ENCODE results near the gene SLC9A7. TPM values are rescaled to one million over a fixed set of nuclear protein-coding genes. Genes with fewer than 3 reads are reported as not detected.
A peak's percentile ranks its signal among the peaks of the same experiment; 100 is the strongest.

Gene SLC9A7
- total RNA-seq, 1 experiment from 2014 or later, result 74.3 TPM

DNA sequence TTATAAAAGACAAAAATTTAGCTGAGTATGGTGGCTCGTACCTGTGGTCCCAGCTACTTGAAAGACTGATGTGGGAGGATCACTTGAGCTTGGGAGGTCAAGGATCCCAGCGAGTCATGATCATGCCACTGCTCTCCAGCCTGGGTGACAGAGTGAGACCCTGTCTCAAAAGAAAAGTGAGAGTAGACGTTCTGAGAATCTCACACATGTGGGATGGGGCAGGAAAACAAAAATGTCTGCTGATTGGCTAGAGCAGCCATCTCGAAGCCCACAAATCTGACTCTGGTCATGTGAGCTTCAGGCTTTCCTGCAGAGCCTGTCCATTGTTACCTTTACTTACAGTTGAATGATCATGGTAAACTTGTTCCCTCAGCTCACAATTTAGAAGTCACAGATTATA is 23.1 kb upstream of the SLC9A7 start:
- H3K36me3 ChIP-seq (ENCODE audit: low read depth, low read length), result no peaks in the 10 kb centered on the region
- H4K20me1 ChIP-seq (ENCODE audit: low read length), result no peaks in the 10 kb centered on the region
- no peaks in the 10 kb centered on the region for H3F3A ChIP-seq (ENCODE audit: low read length, unreplicated experiment)
- H3K9me2 ChIP-seq (replicated peaks; ENCODE audit: low read length), result no peaks in the 10 kb centered on the region
- POLR2A ChIA-PET (ENCODE audit: unreplicated experiment), result no interaction called here
- H3K4me2 ChIP-seq (ENCODE audit: low read length), result no peak overlapping the region
- H3K79me2 ChIP-seq (ENCODE audit: low read length), result no peaks in the 10 kb centered on the region
- no peak overlapping the region for H3K9ac ChIP-seq (ENCODE audit: low read length)
- ATAC-seq (no peak), DNase-seq (no peak)
- no peaks in the 10 kb centered on the region for H3K27me3 ChIP-seq (ENCODE audit: low read length)
- H2AFZ ChIP-seq (ENCODE audit: low read length), result no peak overlapping the region
- no peaks in the 10 kb centered on the region for H3K9me3 ChIP-seq (ENCODE audit: low read length)
- BruUV-seq (replicated peaks), result no TSS peak
- TF ChIP-seq, protein P1, sequence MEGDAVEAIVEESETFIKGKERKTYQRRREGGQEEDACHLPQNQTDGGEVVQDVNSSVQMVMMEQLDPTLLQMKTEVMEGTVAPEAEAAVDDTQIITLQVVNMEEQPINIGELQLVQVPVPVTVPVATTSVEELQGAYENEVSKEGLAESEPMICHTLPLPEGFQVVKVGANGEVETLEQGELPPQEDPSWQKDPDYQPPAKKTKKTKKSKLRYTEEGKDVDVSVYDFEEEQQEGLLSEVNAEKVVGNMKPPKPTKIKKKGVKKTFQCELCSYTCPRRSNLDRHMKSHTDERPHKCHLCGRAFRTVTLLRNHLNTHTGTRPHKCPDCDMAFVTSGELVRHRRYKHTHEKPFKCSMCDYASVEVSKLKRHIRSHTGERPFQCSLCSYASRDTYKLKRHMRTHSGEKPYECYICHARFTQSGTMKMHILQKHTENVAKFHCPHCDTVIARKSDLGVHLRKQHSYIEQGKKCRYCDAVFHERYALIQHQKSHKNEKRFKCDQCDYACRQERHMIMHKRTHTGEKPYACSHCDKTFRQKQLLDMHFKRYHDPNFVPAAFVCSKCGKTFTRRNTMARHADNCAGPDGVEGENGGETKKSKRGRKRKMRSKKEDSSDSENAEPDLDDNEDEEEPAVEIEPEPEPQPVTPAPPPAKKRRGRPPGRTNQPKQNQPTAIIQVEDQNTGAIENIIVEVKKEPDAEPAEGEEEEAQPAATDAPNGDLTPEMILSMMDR (conservative IDR thresholded peaks at IDR 0.05; ENCODE audit: low read depth, low read length), result no peak
- TF ChIP-seq EZH2phosphoT487 (IDR thresholded peaks at IDR 0.05; ENCODE audit: borderline replicate concordance, low read length) (no peak), EZH2 (IDR thresholded peaks at IDR 0.05; ENCODE audit: low read length, unreplicated experiment) (no peak)
- no peak overlapping the region for H3K27ac ChIP-seq (ENCODE audit: low read length)
- intact Hi-C loops (cut with micrococcal nuclease), result no loop called here
- CTCF ChIA-PET, result no interaction called here
- H3K4me3 ChIP-seq (ENCODE audit: low read length), result no peak overlapping the region
- peaks cover 12% of the 10 kb centered on the region for H3K4me1 ChIP-seq (ENCODE audit: insufficient read depth, low read length)

- no TSS peak for BruUV-seq (replicated peaks)
- intact Hi-C loops (cut with micrococcal nuclease), result no loop called here
- DNase-seq (peak; percentile 49), ATAC-seq (peak; percentile 56)
- Histone ChIP-seq H2AFZ (ENCODE audit: low read length) (peak overlapping the region; percentile 85), H3K36me3 (ENCODE audit: low read depth, low read length) (no peaks in the 10 kb centered on the region), H3F3A (ENCODE audit: low read length, unreplicated experiment) (no peaks in the 10 kb centered on the region), H3K9ac (ENCODE audit: low read length) (peak overlapping the region; percentile 36), H3K9me3 (ENCODE audit: low read length) (no peaks in the 10 kb centered on the region), H3K4me3 (ENCODE audit: low read length) (peak overlapping the region; percentile 50; the same call in 1 of the 2 replicates), H3K9me2 (replicated peaks; ENCODE audit: low read length) (no peaks in the 10 kb centered on the region), H3K4me1 (ENCODE audit: insufficient read depth, low read length) (peaks cover 12% of the 10 kb centered on the region), H4K20me1 (ENCODE audit: low read length) (no peaks in the 10 kb centered on the region), H3K79me2 (ENCODE audit: low read length) (no peaks in the 10 kb centered on the region), H3K4me2 (ENCODE audit: low read length) (peak overlapping the region; percentile 76), H3K27ac (ENCODE audit: low read length) (peak overlapping the region; percentile 63), H3K27me3 (ENCODE audit: low read length) (no peaks in the 10 kb centered on the region)
- ChIA-PET POLR2A (ENCODE audit: unreplicated experiment) (no interaction called here), CTCF (interaction anchor here (0.7 kb wide), 1 partner anchor 830 kb away, joined by 5 read pairs; no protein-coding TSS in a partner anchor)
- TF ChIP-seq, protein P1 (conservative IDR thresholded peaks at IDR 0.05; ENCODE audit: low read depth, low read length), result no peak
- TF ChIP-seq EZH2 (IDR thresholded peaks at IDR 0.05; ENCODE audit: low read length, unreplicated experiment) (no peak), EZH2phosphoT487 (IDR thresholded peaks at IDR 0.05; ENCODE audit: borderline replicate concordance, low read length) (no peak)
These were observed 19.3 kb upstream of the SLC9A7 start for GRCh38 chrX:46777971-46778810.

GRCh38 chrX:46770817-46771163 is 11.9 kb upstream of the SLC9A7 start:
- Histone ChIP-seq H3K79me2 (ENCODE audit: low read length) (no peaks in the 10 kb centered on the region), H3K9ac (ENCODE audit: low read length) (peak overlapping the region; percentile 69), H3K9me2 (replicated peaks; ENCODE audit: low read length) (no peaks in the 10 kb centered on the region), H3K9me3 (ENCODE audit: low read length) (no peaks in the 10 kb centered on the region), H3K27me3 (ENCODE audit: low read length) (no peaks in the 10 kb centered on the region), H2AFZ (ENCODE audit: low read length) (no peak overlapping the region), H3K36me3 (ENCODE audit: low read depth, low read length) (no peaks in the 10 kb centered on the region), H3K4me1 (ENCODE audit: insufficient read depth, low read length) (peaks cover 31% of the 10 kb centered on the region), H3F3A (ENCODE audit: low read length, unreplicated experiment) (peaks cover 3% of the 10 kb centered on the region), H3K4me2 (ENCODE audit: low read length) (peak overlapping the region; percentile 75), H3K4me3 (ENCODE audit: low read length) (peak overlapping the region; percentile 42; the same call in 1 of the 2 replicates), H4K20me1 (ENCODE audit: low read length) (no peaks in the 10 kb centered on the region), H3K27ac (ENCODE audit: low read length) (peak overlapping the region; percentile 93)
- intact Hi-C loops (cut with micrococcal nuclease), result loop anchor here (1.0 to 2.0 kb wide), 2 partner anchors 22 to 204 kb away; no protein-coding TSS in a partner anchor
- CTCF ChIA-PET, result no interaction called here
- DNase-seq, result peak; percentile 87
- ATAC-seq, result peak; percentile 95
- POLR2A ChIA-PET (ENCODE audit: unreplicated experiment), result interaction anchor here (0.7 kb wide), 1 partner anchor 66 kb away, joined by 7 read pairs; the partner anchor contains the start of gene RP2
- BruUV-seq (replicated peaks), result no TSS peak
- TF ChIP-seq, protein P1 (conservative IDR thresholded peaks at IDR 0.05; ENCODE audit: low read depth, low read length), result no peak
- TF ChIP-seq EZH2phosphoT487 (IDR thresholded peaks at IDR 0.05; ENCODE audit: borderline replicate concordance, low read length), result no peak
- no peak for TF ChIP-seq EZH2 (IDR thresholded peaks at IDR 0.05; ENCODE audit: low read length, unreplicated experiment)

Measured in PC-3 (cell line).